ENCODE results near the gene RHBDF2. TPM values are rescaled to one million over a fixed set of nuclear protein-coding genes. Genes with fewer than 3 reads are reported as not detected.

Gene RHBDF2
- total RNA-seq (ENCODE audit: low replicate concordance), result 1.4 and 2.6 TPM in 2 replicates

- peak; percentile 70 for DNase-seq (ENCODE audit: low read depth)
- peak within 1 kb of the TSS; percentile 66 for H3K4me3 ChIP-seq (ENCODE audit: low read depth, low read length)
- no peak for TF ChIP-seq CTCF (IDR thresholded peaks at IDR 0.05; ENCODE audit: insufficient read depth, low read length)
These were observed at the start of gene RHBDF2 for GRCh38 chr17:76501018-76501826. RHBDF2 (minus strand) TSS chr17:76501423; CDS start chr17:76481524, 19,899 bp downstream.

GRCh38 chr17:76549539-76549938, 48.3 kb upstream of the RHBDF2 start:
- no peak for DNase-seq (ENCODE audit: low read depth)
- TF ChIP-seq CTCF (IDR thresholded peaks at IDR 0.05; ENCODE audit: insufficient read depth, low read length), result no peak
- no peak overlapping the region for H3K4me3 ChIP-seq (ENCODE audit: low read depth, low read length)

GRCh38 chr17:76549215-76549518, 47.9 kb upstream of the RHBDF2 start:
- no peak overlapping the region for H3K4me3 ChIP-seq (ENCODE audit: low read depth, low read length)
- DNase-seq (ENCODE audit: low read depth), result no peak
- no peak for TF ChIP-seq CTCF (IDR thresholded peaks at IDR 0.05; ENCODE audit: insufficient read depth, low read length)

GRCh38 chr17:76548378-76549214, 47.4 kb upstream of the RHBDF2 start:
- no peak for TF ChIP-seq CTCF (IDR thresholded peaks at IDR 0.05; ENCODE audit: insufficient read depth, low read length)
- DNase-seq (ENCODE audit: low read depth), result no peak
- no peak overlapping the region for H3K4me3 ChIP-seq (ENCODE audit: low read depth, low read length)

- TF ChIP-seq CTCF (IDR thresholded peaks at IDR 0.05; ENCODE audit: insufficient read depth, low read length), result no peak
- H3K4me3 ChIP-seq (ENCODE audit: low read depth, low read length), result no peak overlapping the region
- no peak for DNase-seq (ENCODE audit: low read depth)
These were observed 46.5 kb upstream of the RHBDF2 start for GRCh38 chr17:76547642-76548202.

GRCh38 chr17:76547183-76547641, 46.0 kb upstream of the RHBDF2 start:
- H3K4me3 ChIP-seq (ENCODE audit: low read depth, low read length), result no peak overlapping the region
- peak; percentile 74 for TF ChIP-seq CTCF (IDR thresholded peaks at IDR 0.05; ENCODE audit: insufficient read depth, low read length)
- DNase-seq (ENCODE audit: low read depth), result peak; percentile 79

Measured in fibroblast of the aortic adventitia (primary cell).